HCT116 (cell line): ENCODE data around the gene CSNK1G2.

Source experiments
- CTCF ChIP-seq, 3 experiments: fragments of 200-600 bp in 1 of 3; sonication (generic) in 1 of 3; IDR thresholded peaks in 2 of 3; conservative IDR thresholded peaks in 1 of 3; 2 replicates each; pipeline ENCODE4 v1.5.1; 2012 to 2017; ENCODE audit warnings: low read depth in 2 of 3, low read length in 2 of 3, antibody characterized with exemption in 1 of 3, borderline replicate concordance in 1 of 3, control low read depth in 1 of 3, mild to moderate bottlenecking in 1 of 3, mixed read lengths in 1 of 3, mixed run types in 1 of 3, moderate library complexity in 1 of 3; ENCODE audit not compliant: insufficient read depth in 1 of 3
- EZH2 ChIP-seq: fragments of 200-600 bp; sonication (generic); IDR thresholded peaks from 2 replicates; pipeline ENCODE4 v1.6.1; 2017; ENCODE audit warnings: antibody characterized with exemption, mixed run types
- EZH2phosphoT487 ChIP-seq: fragments of 200-600 bp; IDR thresholded peaks from 2 replicates; pipeline ENCODE4 v1.6.1; 2018; ENCODE audit warnings: antibody characterized with exemption, borderline replicate concordance
- POLR2A ChIP-seq: IDR thresholded peaks from 2 replicates; pipeline ENCODE4 v1.7.0; 2011; ENCODE audit warnings: borderline replicate concordance; ENCODE audit not compliant: insufficient read depth, insufficient read length; ENCODE audit errors: extremely low read depth
- POLR2AphosphoS5 ChIP-seq: IDR thresholded peaks from 2 replicates; pipeline ENCODE4 v1.6.1; 2011; ENCODE audit warnings: mild to moderate bottlenecking, low read depth, low read length, moderate library complexity
- TCF7L2 ChIP-seq: IDR thresholded peaks from 2 replicates; pipeline ENCODE4 v1.7.0; 2011; ENCODE audit warnings: borderline replicate concordance, inconsistent platforms; ENCODE audit not compliant: insufficient read depth, insufficient read length; ENCODE audit errors: extremely low read depth
- YY1 ChIP-seq: IDR thresholded peaks from 2 replicates; pipeline ENCODE4 v1.6.1; 2011; ENCODE audit warnings: low read length, low read depth, moderate library complexity, mild to moderate bottlenecking; ENCODE audit not compliant: insufficient replicate concordance; ENCODE audit errors: extremely low read depth
- ZFX ChIP-seq: fragments of 450-650 bp; IDR thresholded peaks from 2 replicates; pipeline ENCODE4 v1.6.1; 2017

DNA sequence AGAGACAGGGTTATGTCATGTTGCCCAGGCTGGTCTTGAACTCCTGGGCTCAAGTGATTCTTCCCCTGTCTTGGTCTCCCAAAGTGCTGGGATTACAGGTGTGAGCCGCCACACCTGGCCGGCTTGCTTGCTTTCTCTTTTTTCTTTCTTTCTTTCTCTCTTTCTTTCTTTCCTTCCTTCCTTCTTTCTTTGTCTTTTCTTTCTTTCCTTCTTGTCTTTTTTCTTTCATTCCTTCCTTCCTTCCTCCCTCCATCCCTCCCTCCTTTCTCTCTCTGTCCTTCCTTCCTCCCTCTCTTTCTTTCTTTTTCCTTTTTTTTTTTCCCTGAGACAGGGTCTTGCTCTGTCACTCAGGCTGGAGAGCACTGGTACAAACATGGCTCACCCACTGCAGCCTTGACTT is 81.3 kb downstream of the CSNK1G2 start:
- no peak for TF ChIP-seq ZFX
- no peak for TF ChIP-seq POLR2A
- no peak for TF ChIP-seq YY1
- TF ChIP-seq POLR2AphosphoS5: no peak
- TF ChIP-seq CTCF (IDR thresholded peaks at IDR 0.05 in 2 of 3, conservative IDR thresholded peaks at IDR 0.05 in 1 of 3; ENCODE audit: borderline replicate concordance in 1 of 3, insufficient read depth in 1 of 3, low read depth in 2 of 3, low read length in 2 of 3): no peak
- no peak for TF ChIP-seq TCF7L2
- no peak for TF ChIP-seq EZH2
- no peak for TF ChIP-seq EZH2phosphoT487
